Measurements from ENCODE around the gene PTPRN2.

DNA sequence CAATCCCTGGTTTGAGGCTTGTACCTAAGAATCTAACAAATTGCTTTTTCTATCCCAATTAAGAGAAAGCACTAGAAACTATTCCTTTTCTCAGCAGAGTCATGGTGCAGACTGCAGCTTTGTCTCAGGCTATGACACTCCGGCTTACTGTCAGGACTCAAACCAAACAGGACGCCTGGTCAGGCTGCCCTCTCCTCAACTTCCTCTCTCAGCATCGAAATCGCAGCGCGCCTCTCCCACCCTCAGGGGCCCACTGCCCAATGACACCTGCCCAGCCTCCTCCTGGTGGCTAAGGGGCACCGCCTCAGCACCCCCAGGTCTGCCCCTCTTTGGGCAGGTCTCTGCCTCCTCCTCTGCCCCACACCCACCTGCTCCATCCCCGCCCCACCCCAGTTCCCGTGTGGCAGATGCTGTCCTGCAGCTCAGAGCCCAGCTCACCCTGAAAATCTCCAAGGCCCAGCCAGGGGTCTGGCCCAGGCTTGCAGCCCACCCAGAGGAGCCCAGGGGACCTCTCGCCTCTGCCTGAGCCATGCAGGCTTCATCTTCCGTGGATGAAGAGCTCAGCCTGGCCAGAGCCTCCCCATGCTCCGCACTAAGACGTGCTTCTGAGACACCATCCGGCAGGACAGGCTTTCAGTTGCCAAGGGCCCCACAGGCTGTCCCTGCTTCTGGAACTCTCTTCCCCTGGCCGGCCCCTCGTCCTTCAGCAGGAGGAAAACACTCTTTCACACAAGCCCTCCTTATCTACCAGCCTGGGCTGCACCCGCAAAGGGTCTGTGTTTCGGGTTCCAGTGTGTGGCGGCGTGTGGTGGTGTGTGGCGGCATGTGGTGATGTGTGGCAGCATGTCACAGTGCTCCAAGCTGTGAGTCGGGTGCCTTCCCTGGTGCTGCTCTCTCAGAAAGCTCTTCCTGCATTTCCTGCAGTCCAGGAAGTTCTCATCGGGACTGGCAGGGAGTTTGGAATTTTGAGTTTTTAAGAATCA is 16.4 kb upstream of the PTPRN2 start:
- TF ChIP-seq CTCF (IDR thresholded peaks at IDR 0.05) (no peak), POLR2A (IDR thresholded peaks at IDR 0.05) (no peak), EP300 (IDR thresholded peaks at IDR 0.05) (no peak)
